ACHN (cell line): Measurements from ENCODE around the gene CPEB4.

Source experiments
- DNase-seq: peaks from one replicate; pipeline ENCODE4 v3.0.0-alpha.2; 2015
- in situ Hi-C: cut with HindIII; loops from 2 replicates; pipeline ENCODE4 v1.10.0; 2017; ENCODE audit warnings: low sequenced_read_pairs, low pct_ligation_motif_present, low pct_unique_long_range_greater_than_20kb

The CPEB4 gene

DNA sequence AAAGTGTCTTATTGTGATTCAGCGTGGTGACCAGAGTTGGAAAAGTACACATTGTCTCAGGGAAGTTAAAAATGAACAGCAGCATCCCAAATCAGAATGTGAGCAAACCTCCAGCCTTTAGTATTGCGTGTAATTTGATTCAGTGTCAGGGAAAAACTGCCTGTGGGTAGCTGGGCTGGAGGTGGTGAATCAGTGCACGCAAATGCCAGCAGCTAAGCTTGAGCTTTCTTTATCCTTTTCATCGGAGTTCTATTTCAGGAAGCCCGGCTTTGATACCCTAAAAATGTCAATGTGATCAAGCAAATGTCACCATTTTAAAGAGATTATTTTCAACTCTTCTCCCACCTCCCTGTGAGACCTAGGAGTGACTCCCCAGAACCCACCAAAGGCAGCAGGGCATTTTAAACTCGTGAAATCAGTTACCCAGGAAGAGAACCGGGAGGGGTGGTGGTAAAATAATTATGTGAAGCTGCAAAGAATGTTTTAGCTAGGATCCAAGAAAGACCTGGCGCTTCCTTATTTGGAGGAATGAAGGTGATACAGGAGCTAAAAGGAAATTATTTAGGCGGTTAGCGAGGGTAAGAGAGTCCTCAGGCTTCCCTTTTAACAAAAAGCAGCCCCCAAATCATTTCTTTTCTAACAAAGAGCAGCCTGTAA lies 75.2 kb downstream of the CPEB4 start:
- no peak for DNase-seq
- in situ Hi-C loops: no loop called here

- DNase-seq: no peak
- in situ Hi-C loops: no loop called here
These were observed 75.8 kb downstream of the CPEB4 start for GRCh38 chr5:173963867-173964441.

- DNase-seq: no peak
- in situ Hi-C loops: no loop called here
These were observed 76.4 kb downstream of the CPEB4 start for GRCh38 chr5:173964506-173964905.

- DNase-seq: no peak
- in situ Hi-C loops: no loop called here
These were observed 79.1 kb downstream of the CPEB4 start for GRCh38 chr5:173967241-173967640.

DNA sequence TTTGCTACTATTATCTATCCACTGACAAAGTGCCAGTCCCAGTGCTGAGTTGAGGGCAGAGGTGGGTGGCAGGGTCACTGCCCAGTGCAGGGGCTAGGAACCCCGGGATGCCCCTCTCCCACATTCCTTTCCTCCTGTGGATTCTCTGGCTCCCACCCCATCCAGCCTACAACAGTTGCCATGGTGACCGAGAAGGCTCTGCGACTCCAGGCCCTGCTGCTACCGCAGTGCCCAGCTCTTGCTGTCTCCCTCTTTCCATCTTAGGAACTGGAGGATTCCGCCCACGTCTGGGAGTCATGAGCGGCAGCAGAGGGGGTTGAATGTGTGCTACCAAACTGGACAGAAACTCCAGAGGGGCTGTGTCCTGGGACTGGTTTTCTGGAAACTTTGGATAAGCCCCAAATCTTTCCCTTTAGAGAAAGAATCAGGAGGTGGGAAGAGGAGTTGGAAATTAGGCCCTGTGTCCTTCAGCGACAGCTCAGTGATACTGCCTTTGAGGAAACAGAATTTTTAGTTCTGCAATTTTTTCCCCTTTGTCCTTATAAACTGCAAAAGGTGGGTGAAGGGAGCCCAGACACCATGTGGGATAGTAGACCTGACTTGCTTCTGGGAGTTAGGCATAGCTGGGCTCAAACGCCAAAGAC lies 80.1 kb downstream of the CPEB4 start:
- DNase-seq: no peak
- in situ Hi-C loops: no loop called here

- DNase-seq: no peak
- in situ Hi-C loops: no loop called here
These were observed 81.3 kb downstream of the CPEB4 start for GRCh38 chr5:173969167-173970049.

DNA sequence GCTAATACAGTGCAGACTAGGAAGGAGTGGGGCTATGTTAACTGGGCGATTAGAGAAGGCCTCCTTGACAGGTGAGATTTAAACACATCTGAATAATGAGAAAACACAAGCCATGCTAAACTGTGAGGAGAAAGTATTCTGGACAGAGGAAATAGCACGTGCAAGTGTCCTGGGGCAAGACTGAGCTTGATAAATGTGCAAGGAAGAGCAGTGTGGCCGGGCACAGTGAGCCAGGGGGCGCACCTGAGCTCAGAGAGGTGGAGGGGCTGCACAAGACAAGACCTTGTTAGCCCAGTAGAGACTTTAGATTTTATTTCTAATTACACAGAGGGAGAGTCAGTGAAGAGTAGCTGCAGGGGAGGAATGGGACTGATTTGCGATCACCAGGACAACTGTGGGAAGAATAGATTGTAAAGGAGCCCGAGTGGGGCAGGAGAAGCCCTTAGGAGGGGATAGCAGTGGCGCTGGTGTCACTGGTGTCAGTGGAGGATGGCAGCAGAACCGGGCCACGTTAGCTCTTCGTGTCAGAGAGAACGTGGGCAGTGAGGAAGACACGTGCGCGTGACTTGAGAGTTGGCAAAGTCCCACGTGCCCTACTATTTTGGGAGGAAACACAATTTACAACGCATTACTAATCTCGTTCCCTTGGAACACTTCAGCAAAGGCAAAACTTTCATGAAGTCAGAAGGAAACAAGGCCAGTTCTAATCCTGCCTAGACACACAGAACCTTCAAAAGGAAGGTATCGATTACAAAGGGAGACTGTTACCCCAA lies 82.9 kb downstream of the CPEB4 start:
- in situ Hi-C loops: no loop called here
- DNase-seq: no peak

- DNase-seq: no peak
- in situ Hi-C loops: no loop called here
These were observed 83.7 kb downstream of the CPEB4 start for GRCh38 chr5:173971681-173972345.

DNA sequence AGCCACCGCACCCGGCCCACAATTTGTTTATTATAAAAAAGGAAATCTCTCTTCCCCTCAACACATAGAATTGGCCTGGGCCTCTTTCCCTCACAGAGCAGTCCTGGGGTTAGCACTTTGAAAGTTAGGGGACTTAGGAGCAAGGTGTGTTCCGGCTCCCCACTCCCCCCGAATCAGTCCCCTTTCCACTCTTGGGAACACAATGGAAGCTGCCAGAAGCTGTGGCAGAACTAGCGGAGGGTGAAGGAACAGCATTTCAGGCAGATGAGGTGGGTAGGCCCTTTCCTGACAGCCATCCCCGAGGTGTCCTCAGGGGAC lies 84.4 kb downstream of the CPEB4 start:
- DNase-seq: no peak
- in situ Hi-C loops: no loop called here

- peak; percentile 66 for DNase-seq
- in situ Hi-C loops: no loop called here
These were observed 84.9 kb downstream of the CPEB4 start for GRCh38 chr5:173972925-173973615.

DNA sequence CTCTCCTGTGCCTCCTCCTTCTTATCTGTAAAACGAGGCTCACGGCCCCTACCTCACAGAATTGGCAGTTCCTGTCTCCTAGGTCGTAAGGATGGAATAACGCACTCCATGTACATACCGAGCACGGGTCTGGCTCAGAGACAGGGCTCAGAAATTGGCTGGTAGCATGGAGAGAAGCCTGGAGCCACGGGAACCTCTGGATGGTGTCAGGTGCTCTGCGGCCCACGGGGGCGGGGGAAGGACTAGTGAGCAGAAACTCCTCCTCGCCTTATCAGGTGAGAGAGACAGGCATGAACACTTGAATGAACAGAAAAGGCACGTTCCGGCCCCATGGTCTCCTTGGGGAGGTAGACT lies 85.4 kb downstream of the CPEB4 start:
- in situ Hi-C loops: no loop called here
- DNase-seq: no peak

- no peak for DNase-seq
- in situ Hi-C loops: no loop called here
These were observed 86.6 kb downstream of the CPEB4 start for GRCh38 chr5:173974688-173975239.

DNA sequence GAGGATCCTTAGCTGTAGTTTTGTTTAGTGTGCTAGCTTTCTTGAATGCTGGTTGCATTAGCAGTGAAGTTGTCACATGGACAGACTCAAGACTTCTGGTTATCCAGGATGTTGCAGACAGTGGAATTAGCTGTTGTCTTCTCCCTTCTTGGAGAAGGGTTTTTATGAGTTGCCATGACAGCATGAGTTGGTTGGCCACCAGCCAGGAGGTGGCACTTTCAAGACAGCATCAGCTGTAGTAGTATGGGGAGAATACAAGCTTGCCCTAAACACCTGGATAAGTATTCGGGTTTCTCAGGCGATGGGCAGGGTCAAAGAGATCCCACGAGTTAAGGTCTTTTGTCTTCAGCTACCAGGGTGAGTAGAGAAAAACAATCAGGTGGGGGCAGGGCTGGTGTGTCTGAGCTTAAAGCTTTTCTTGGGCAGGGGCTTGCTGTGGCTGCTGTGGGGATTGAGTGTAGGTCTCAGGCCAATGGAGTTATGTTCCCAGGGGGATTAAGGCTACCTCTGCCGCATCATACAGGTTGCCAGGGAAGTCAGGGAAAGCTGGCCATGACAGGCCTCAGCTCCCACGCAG lies 93.1 kb downstream of the CPEB4 start:
- no peak for DNase-seq
- in situ Hi-C loops: no loop called here

DNA sequence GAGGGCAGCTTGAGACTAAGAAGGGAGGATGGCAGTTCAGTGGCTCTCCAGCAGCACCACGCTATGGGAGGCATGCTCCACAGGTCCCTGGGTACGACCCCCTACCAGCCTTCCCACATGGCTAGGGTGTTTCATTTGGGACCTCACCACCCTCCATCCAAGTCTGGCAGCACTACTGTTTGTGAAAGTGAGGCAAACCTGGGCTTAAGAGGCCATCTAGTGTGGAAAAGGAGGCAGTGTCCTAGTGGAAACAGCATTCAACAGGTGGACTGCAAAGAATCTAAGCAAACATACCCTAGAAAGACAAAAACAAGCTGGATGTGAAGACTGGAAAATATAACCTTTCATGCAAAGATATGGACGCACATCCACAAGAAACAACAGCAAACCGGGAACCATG lies 96.1 kb downstream of the CPEB4 start:
- DNase-seq: peak; percentile 19

DNA sequence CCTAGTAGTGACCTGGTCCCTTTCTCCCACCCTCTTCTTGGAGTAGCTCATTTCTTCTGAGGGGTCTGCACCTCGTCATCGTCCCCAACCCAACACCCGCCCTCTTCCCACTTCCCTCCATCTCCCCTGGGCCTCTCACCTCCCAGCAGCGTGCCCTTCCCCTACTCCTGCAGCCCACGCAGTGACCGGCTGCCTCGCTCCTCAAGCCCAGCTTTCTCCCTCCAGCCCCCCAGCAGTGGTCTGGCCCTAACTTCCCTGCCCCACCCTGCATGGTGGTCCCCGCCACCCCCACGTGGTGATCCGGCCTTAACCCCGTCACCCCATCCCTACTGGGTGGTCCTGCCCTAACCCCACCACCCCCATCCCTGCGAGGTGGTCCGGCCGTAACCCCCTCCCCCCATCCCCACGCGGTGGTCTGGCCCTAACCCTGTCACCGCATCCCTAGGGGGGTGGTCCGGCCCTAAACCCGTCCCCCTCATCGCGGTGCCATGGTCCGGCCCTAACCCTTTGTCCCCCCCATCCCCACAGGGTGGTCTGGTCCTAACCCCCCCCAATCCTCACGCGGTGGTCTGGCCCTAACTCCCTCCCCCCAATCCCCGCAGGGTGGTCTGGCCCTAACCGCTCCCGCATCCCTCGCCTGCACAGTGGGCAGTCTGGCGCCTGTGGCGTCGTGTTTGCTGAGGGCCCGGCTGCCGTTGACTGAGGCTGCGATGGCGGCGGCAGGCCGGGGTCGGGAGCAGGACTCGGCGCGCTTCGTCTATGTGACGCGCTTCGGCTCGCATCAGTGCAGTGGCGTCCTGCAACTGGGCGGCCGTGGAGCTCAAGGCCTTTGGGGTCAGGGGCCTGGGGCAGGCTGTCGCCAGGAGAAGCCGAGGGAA lies 100.6 kb downstream of the CPEB4 start, which contains the start of gene C5orf47:
TSS of gene C5orf47 (plus strand) at position 617 of the 878 bp plus-strand sequence. CDS start at position 711, 94 bp downstream.
- in situ Hi-C loops: no loop called here
- no peak for DNase-seq

More for the DNA sequence above, 96.1 kb downstream of the CPEB4 start:
- in situ Hi-C loops: no loop called here

GRCh38 chr5:173989432-173990082 lies 101.4 kb downstream of the CPEB4 start:
- in situ Hi-C loops: no loop called here
- DNase-seq: no peak
